Stomach (tissue), 9 donors: Measurements from ENCODE around the gene KIF17. TPM values are rescaled to one million over a fixed set of nuclear protein-coding genes. Genes with fewer than 3 reads are reported as not detected.

Source experiments
- DNase-seq, 2 donors: peaks; one replicate each; pipeline versions ENCODE4 v3.0.0 to v3.0.0-alpha.2; 2013 to 2019
- H3K27ac ChIP-seq, 5 donors: fragments of 200-600 bp in 4 of 5; sonication (generic) in 4 of 5; one replicate each; pipeline ENCODE4 v1.5.1; 2013 to 2019; ENCODE audit warnings: mild to moderate bottlenecking in 1 of 5, moderate library complexity in 1 of 5
- H3K27me3 ChIP-seq, 3 donors: fragments of 200-600 bp; sonication (generic); one replicate each; pipeline ENCODE4 v1.5.1; 2017 to 2019; ENCODE audit warnings: mixed run types in 1 of 3
- H3K36me3 ChIP-seq, 4 donors: fragments of 200-600 bp; sonication (generic); 1 replicate in 3 of 4; 2 replicates in 1 of 4; pipeline ENCODE4 v1.5.1; 2016 to 2019
- H3K4me1 ChIP-seq, 4 donors: fragments of 200-600 bp; sonication (generic); one replicate each; pipeline ENCODE4 v1.5.1; 2016 to 2019
- H3K4me3 ChIP-seq, 4 donors: fragments of 200-600 bp; sonication (generic) in 3 of 4; one replicate each; pipeline ENCODE4 v1.5.1; 2016 to 2019; ENCODE audit warnings: mild to moderate bottlenecking in 1 of 4
- H3K9me3 ChIP-seq, 4 donors: fragments of 200-600 bp; sonication (generic); one replicate each; pipeline ENCODE4 v1.5.1; 2016 to 2019
- CTCF ChIP-seq, 7 experiments: fragments of 450-650 bp in 4 of 7; fragments of 200-600 bp in 3 of 7; sonication (generic) in 3 of 7; IDR thresholded peaks; one replicate each; pipeline ENCODE4 v1.5.1; 2016 to 2019; ENCODE audit warnings: antibody characterized with exemption in 7 of 7, control low read depth in 2 of 7, mild to moderate bottlenecking in 1 of 7
- EP300 ChIP-seq: sonication (generic); formaldehyde crosslinking; IDR thresholded peaks from one replicate; pipeline ENCODE4 v1.6.1; 2017; ENCODE audit warnings: antibody characterized with exemption
- POLR2A ChIP-seq, 4 donors: fragments of 450-650 bp; IDR thresholded peaks; one replicate each; pipeline ENCODE4 v1.6.1; 2016; ENCODE audit warnings: antibody characterized with exemption in 4 of 4, control low read depth in 2 of 4, mild to moderate bottlenecking in 1 of 4, moderate library complexity in 1 of 4
- POLR2AphosphoS5 ChIP-seq, 3 donors: sonication (generic); formaldehyde crosslinking; IDR thresholded peaks; one replicate each; pipeline ENCODE4 v1.6.1; 2016; ENCODE audit warnings: antibody characterized with exemption in 3 of 3
- WGBS, 5 donors: extraction: QIAGEN DNeasy Blood & Tissue Kit in 3 of 5; methylation state at CpG; one replicate each; pipeline versions ENCODE4 v1.1.5 to v1.1.7; 2013 to 2018; 5-methylcytosine and 5-hydroxymethylcytosine counted together
- intact Hi-C: fragments of 100-400 bp; cut with DNase I; formaldehyde crosslinking; loops from one replicate; pipeline ENCODE4 v1.15.1; 2023; ENCODE audit warnings: low total_unique reads
- polyA plus RNA-seq, 3 donors: library from polyadenylated mRNA; stranded (reverse); fragments of 200-250 nt; gene quantifications; one replicate each; pipeline ENCODE4 v1.2.3, GENCODE V29; 2013
- total RNA-seq, 5 donors: library from RNA; depleted of rRNA; stranded (reverse); fragments of >200 nt; gene quantifications; one replicate each; pipeline versions ENCODE4 v1.1.0 to v1.2.3, GENCODE V29; 2014 to 2016
- donor health status: healthy with polysubstance abuse.
- donor health status: Bipolar disorder and iron deficiency.
- donor health status: healthy.

Gene KIF17
- total and polyA plus RNA-seq, 8 donors: 0.56 to 1.5 (median 1.3) TPM; not detected in 3

- Histone ChIP-seq H3K9me3 (no peaks in the 10 kb centered on the region), H3K36me3 (peaks cover 53 to 96% (median 92%) of the 10 kb centered on the region in 4 donors), H3K4me1 (no peaks in the 10 kb centered on the region), H3K27me3 (no peaks in the 10 kb centered on the region), H3K27ac (no peak overlapping the region), H3K4me3 (no peak overlapping the region)
- intact Hi-C loops: no loop called here
- DNase-seq: no peak
- WGBS, 5 donors: 75 to 82% (median 75%) methylated on average over 3 of the region's 3 CpGs
- TF ChIP-seq EP300: no peak
- TF ChIP-seq POLR2AphosphoS5 (IDR thresholded peaks at IDR 0.05): no peak
- no peak for TF ChIP-seq CTCF (IDR thresholded peaks at IDR 0.05)
- TF ChIP-seq POLR2A (IDR thresholded peaks at IDR 0.05): no peak
Observed at GRCh38 chr1:20753589-20753988, 35.8 kb upstream of the KIF17 start.

- intact Hi-C loops: no loop called here
- TF ChIP-seq EP300 (no peak), POLR2AphosphoS5 (IDR thresholded peaks at IDR 0.05) (no peak), POLR2A (IDR thresholded peaks at IDR 0.05) (no peak), CTCF (IDR thresholded peaks at IDR 0.05) (no peak)
- Histone ChIP-seq H3K27me3 (no peaks in the 10 kb centered on the region), H3K4me1 (no peaks in the 10 kb centered on the region), H3K27ac (no peak overlapping the region), H3K9me3 (no peaks in the 10 kb centered on the region), H3K4me3 (no peak overlapping the region), H3K36me3 (peaks cover 52 to 96% (median 92%) of the 10 kb centered on the region in 4 donors)
- 79 to 86% (median 81%) methylated on average over 3 of the region's 3 CpGs for WGBS, 5 donors
- DNase-seq: no peak
Observed at GRCh38 chr1:20751462-20751990, 33.7 kb upstream of the KIF17 start.

GRCh38 chr1:20742671-20743070, 24.9 kb upstream of the KIF17 start:
- peaks cover 47 to 99% (median 97%) of the 10 kb centered on the region in 4 donors for H3K36me3 ChIP-seq

DNA sequence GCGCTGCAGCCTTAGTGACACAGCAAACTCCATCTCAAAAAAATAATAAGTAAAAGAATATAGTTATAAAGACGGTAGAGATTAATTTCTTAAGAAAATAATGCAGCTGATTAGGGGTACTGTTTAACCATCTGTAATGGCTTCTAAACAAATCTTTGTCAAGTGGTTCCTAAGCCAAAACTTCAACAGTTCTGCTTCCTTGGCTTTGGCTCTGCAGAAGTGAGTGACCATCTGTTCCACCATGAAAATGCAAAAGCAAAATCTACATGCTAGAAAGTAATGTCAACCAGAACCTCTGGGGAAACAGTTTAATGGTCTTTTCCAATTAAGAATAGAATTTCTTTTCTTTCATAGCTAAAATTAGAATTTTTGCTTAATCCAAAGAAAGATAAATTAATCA, 23.0 kb upstream of the KIF17 start:
- Histone ChIP-seq H3K27me3 (no peaks in the 10 kb centered on the region), H3K9me3 (no peaks in the 10 kb centered on the region), H3K4me3 (no peak overlapping the region), H3K36me3 (peaks cover 30 to 93% (median 86%) of the 10 kb centered on the region in 4 donors), H3K4me1 (no peaks in the 10 kb centered on the region), H3K27ac (no peak overlapping the region)
- 53 to 80% (median 66%) methylated on average over 2 of the region's 2 CpGs for WGBS, 5 donors
- no peak for TF ChIP-seq POLR2A (IDR thresholded peaks at IDR 0.05)
- TF ChIP-seq CTCF (IDR thresholded peaks at IDR 0.05): no peak
- TF ChIP-seq EP300: no peak
- TF ChIP-seq POLR2AphosphoS5 (IDR thresholded peaks at IDR 0.05): no peak
- intact Hi-C loops: no loop called here
- no peak for DNase-seq

More at GRCh38 chr1:20742671-20743070, 24.9 kb upstream of the KIF17 start:
- intact Hi-C loops: no loop called here
- Histone ChIP-seq H3K27me3 (no peaks in the 10 kb centered on the region), H3K9me3 (no peaks in the 10 kb centered on the region), H3K4me1 (no peaks in the 10 kb centered on the region), H3K27ac (no peak overlapping the region), H3K4me3 (no peak overlapping the region)
- DNase-seq: no peak
- TF ChIP-seq POLR2A (IDR thresholded peaks at IDR 0.05) (no peak), CTCF (IDR thresholded peaks at IDR 0.05) (no peak), EP300 (no peak)
